ENCODE data around the gene SLC28A1.

SLC28A1 gene

DNA sequence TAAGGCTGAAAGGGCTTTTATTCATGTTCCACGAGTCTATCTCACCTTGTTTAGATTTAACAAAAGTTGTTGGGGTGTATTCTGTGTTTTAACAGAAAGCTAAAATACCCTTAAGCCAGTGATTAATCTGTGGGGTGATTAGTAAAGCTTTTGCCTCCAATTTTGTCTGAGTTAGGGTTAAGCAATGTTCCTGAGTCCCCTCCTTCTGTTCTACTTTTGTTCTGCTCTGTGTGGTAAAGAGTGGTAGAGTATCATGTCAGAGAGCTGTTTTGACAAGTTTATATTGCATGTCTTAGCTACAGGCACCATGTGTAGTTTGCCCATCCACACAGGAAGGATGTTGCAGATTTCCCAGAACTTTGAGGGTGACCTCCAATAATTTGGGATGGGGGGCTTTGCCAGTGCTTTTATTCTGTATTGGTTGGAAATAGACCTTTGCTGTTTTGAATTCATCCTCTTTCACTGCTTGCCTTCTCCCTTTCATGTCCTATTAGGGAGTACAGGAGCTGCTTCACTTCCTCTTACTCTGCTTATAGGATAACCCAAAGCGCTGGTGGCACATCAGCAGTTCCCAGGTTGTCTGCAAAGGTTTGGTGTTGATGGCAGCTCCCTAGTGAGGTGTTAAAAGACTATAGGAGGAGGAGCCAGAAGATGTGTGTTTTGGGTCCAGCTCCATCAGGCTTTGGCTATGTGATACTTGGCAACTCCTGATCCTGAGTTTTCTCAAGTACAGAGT lies 104.6 kb downstream of the SLC28A1 start:
- no peaks in the 10 kb centered on the region for H3K4me1 ChIP-seq (ENCODE audit: control insufficient read depth, insufficient read depth, low read length)
- no peak overlapping the region for H3K9ac ChIP-seq (ENCODE audit: low read length)
- H3K27me3 ChIP-seq (ENCODE audit: control insufficient read depth, insufficient read depth, low read length) = no peaks in the 10 kb centered on the region
- H3K27ac ChIP-seq (ENCODE audit: low read depth, low read length) = no peak overlapping the region
- H3K36me3 ChIP-seq (ENCODE audit: control insufficient read depth, insufficient read depth, low read length) = no peaks in the 10 kb centered on the region
- no peak overlapping the region for H3K4me3 ChIP-seq (ENCODE audit: low read length)

DNA sequence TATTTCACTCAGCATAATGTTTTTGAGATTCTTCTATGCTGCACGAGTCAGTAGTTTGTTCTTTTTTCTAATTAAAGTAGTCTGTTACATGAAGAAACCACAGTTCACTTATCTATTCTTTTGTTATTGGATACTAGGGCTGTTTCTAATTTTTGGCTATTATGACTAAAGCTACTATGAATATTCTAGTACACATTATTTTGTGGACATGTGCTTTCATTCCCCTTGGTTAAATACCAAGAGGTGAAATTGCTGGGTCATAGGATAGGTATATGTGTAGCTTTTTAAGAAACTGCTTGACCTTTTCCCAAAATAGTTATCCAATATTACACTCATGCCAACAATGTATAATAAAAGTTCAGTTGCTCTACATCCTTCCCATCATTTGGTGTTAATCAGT lies 106.0 kb downstream of the SLC28A1 start:
- Histone ChIP-seq H3K36me3 (ENCODE audit: control insufficient read depth, insufficient read depth, low read length) (no peaks in the 10 kb centered on the region), H3K27ac (ENCODE audit: low read depth, low read length) (no peak overlapping the region), H3K27me3 (ENCODE audit: control insufficient read depth, insufficient read depth, low read length) (no peaks in the 10 kb centered on the region), H3K4me3 (ENCODE audit: low read length) (no peak overlapping the region), H3K4me1 (ENCODE audit: control insufficient read depth, insufficient read depth, low read length) (no peaks in the 10 kb centered on the region), H3K9ac (ENCODE audit: low read length) (no peak overlapping the region)

DNA sequence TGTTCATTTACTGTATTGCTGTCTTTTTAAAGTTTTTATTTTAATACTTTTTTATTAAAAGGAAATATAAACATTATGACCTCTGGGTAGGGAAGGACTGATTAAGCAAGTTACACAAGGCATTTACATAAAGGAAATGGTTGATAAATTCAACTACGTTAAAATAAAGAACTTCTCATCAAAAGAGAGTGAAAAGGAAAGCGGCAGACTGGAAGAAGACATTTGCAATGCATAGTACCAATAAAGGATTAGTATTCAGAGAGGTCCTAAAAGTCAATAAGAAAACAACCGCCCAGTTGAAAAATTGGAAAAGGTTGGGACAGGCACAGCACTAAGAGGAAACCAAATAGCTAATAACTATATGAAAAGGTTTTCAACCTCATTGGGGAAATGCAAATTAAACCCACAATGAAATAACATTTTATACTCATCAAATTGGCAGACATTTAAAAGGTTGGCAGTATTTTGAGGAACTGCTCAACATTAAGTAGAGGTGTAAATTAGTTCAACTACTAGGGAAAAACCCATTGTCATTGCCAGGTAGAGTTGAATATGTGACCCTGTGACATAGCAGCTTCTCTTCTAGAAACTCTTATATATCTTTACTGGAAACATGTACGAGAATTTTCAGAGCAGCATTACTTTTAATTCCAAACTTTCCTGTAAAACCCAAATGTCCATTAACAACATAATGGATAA lies 106.7 kb downstream of the SLC28A1 start:
- no peaks in the 10 kb centered on the region for H3K4me1 ChIP-seq (ENCODE audit: control insufficient read depth, insufficient read depth, low read length)
- no peaks in the 10 kb centered on the region for H3K36me3 ChIP-seq (ENCODE audit: control insufficient read depth, insufficient read depth, low read length)
- no peak overlapping the region for H3K4me3 ChIP-seq (ENCODE audit: low read length)
- no peak overlapping the region for H3K9ac ChIP-seq (ENCODE audit: low read length)
- no peaks in the 10 kb centered on the region for H3K27me3 ChIP-seq (ENCODE audit: control insufficient read depth, insufficient read depth, low read length)
- H3K27ac ChIP-seq (ENCODE audit: low read depth, low read length) = no peak overlapping the region

DNA sequence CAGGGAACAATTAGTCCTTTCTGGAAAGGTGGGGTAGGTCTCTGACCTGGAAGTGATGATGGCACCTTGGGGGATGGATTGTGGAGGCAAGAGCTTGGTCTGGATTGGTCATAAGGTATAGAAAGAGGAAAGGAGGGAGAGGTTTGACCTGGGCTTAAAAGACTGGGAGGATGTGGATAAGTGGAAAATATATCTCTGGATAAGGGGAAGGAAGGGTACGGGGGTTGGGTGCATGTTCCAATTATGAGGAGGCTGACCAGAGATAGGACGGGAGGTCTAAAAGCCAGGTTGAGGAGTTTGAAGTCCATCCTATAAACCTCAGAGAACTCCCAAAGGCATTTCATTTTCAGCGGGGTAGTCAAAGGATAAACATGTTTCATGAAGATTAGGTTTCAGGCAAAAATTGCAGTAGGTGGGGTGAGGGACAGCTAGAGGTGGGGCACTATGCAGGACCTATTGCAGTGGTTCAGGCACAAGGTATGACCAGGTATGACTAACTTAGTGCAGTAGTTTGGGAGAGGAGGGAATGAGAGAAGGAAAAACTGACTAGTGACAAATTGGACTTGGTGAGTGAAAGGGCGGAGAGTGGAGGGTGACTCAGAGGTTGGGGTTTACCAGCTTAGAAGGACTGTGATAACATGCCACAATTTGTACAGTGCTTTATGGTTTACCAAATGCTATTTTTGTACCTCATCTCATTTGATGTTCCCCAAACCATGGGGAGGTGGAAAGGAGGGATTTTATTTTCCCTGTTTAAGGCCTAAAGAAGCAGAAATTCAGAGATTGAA lies 107.9 kb downstream of the SLC28A1 start:
- no peak overlapping the region for H3K9ac ChIP-seq (ENCODE audit: low read length)
- H3K4me1 ChIP-seq (ENCODE audit: control insufficient read depth, insufficient read depth, low read length) = no peaks in the 10 kb centered on the region
- no peaks in the 10 kb centered on the region for H3K36me3 ChIP-seq (ENCODE audit: control insufficient read depth, insufficient read depth, low read length)
- H3K27me3 ChIP-seq (ENCODE audit: control insufficient read depth, insufficient read depth, low read length) = no peaks in the 10 kb centered on the region
- no peak overlapping the region for H3K4me3 ChIP-seq (ENCODE audit: low read length)
- no peak overlapping the region for H3K27ac ChIP-seq (ENCODE audit: low read depth, low read length)

Measured in rectal smooth muscle tissue (tissue), 1 donor.